22Rv1 (cell line): ENCODE data around the gene USE1.

ENCODE experiments used
- ZFX ChIP-seq: fragments of 450-650 bp; IDR thresholded peaks from 2 replicates; pipeline ENCODE4 v1.6.1; 2017; ENCODE audit warnings: antibody characterized with exemption, borderline replicate concordance
- TF ChIP-seq, protein P1 (sequence below): fragments of 450-650 bp; IDR thresholded peaks from 2 replicates; pipeline ENCODE4 v1.5.1; 2017; ENCODE audit warnings: mild to moderate bottlenecking

DNA sequence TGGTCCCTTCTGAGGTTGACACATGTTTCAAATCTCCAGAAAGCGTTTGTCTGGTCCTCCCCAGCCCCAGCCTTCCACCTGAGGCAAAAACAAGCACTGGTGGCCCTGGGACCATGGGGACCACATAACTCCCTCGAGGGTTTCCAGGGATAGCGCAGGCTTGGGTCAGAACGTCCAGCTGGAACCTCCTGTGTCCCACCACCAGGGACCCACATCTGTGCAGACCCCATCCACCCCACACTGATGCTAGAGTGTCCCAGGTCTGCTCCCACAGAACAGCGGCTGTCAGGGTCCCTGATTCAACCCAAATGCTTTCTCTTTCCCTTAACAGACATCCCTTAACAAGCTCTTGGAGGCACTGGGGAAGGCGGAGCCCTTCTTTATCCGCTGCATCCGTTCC is 29.6 kb upstream of the USE1 start:
- TF ChIP-seq, protein P1, sequence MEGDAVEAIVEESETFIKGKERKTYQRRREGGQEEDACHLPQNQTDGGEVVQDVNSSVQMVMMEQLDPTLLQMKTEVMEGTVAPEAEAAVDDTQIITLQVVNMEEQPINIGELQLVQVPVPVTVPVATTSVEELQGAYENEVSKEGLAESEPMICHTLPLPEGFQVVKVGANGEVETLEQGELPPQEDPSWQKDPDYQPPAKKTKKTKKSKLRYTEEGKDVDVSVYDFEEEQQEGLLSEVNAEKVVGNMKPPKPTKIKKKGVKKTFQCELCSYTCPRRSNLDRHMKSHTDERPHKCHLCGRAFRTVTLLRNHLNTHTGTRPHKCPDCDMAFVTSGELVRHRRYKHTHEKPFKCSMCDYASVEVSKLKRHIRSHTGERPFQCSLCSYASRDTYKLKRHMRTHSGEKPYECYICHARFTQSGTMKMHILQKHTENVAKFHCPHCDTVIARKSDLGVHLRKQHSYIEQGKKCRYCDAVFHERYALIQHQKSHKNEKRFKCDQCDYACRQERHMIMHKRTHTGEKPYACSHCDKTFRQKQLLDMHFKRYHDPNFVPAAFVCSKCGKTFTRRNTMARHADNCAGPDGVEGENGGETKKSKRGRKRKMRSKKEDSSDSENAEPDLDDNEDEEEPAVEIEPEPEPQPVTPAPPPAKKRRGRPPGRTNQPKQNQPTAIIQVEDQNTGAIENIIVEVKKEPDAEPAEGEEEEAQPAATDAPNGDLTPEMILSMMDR = no peak
- no peak for TF ChIP-seq ZFX
